Activated CD4-positive, alpha-beta T cell treated with anti-CD3 and anti-CD28 coated beads, Interleukin-2, amount 10 ng/mL, durations not matched to agents 24 days and 14 days (primary cell): ENCODE data around the gene TCL1B. TPM values are rescaled to one million over a fixed set of nuclear protein-coding genes. Genes with fewer than 3 reads are reported as not detected.

Experiments
- DNase-seq: peaks from one replicate; pipeline ENCODE4 v3.0.0; 2022
- H3K27ac Mint-ChIP-seq: one replicate; pipeline ENCODE4 v1.8.0; 2022; ENCODE audit warnings: mild to moderate bottlenecking, mixed read lengths
- H3K27me3 Mint-ChIP-seq: one replicate; pipeline ENCODE4 v1.8.0; 2022; ENCODE audit warnings: mixed read lengths
- H3K36me3 Mint-ChIP-seq: one replicate; pipeline ENCODE4 v1.8.0; 2022; ENCODE audit warnings: low read depth, mild to moderate bottlenecking, mixed read lengths
- H3K4me1 Mint-ChIP-seq: one replicate; pipeline ENCODE4 v1.8.0; 2021; ENCODE audit warnings: mixed read lengths
- H3K4me3 Mint-ChIP-seq: one replicate; pipeline ENCODE4 v1.8.0; 2022; ENCODE audit warnings: mild to moderate bottlenecking, moderate library complexity, mixed read lengths
- H3K9me3 Mint-ChIP-seq: one replicate; pipeline ENCODE4 v1.8.0; 2021; ENCODE audit warnings: mixed read lengths
- intact Hi-C: fragments of 100-400 bp; cut with micrococcal nuclease; formaldehyde crosslinking; loops from one replicate; pipeline ENCODE4 v1.15.1; 2023
- total RNA-seq: library from RNA; stranded (reverse); gene quantifications from 2 replicates; pipeline ENCODE4 v1.2.3, GENCODE V29; 2022

Gene TCL1B
- total RNA-seq, 1 donor from 2014 or later: not detected

DNA sequence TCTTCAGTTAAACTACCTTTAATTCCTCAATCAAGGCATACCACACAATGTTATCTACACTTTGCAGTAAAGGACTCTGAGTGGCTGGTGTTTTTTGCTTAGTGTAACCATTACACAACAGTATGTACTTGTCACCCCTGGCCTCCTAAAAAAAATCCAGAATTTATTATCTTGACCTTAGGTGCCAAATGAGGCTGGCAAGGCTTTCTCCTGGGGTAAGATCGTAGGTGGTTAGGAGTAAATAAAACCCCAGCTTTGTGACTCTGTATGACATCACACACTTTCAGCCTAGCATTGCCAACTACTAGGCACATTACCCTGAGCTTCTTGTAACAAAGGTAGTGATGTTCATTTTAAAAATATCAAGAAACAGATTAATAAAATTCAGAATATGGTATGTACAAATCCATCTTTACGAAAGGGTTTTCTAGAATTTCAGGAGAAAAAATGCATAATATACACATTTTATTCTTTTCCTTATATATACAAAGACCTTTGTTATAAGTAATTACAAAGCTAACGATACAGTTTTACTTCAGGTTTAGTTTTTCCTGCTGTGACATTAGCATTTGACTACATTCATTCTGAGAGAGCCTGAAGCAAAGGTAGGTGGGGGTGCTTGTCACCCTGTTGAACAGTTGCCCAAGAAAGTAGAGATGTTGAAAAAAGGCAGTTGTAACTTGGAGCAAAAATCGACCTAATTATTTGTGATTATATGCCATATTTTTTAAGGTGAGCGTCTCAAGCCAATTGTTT, 14.2 kb downstream of the TCL1B start:
- H3K9me3 Mint-ChIP-seq: no peaks in the 10 kb centered on the region
- peaks cover 41% of the 10 kb centered on the region for H3K27me3 Mint-ChIP-seq
- H3K36me3 Mint-ChIP-seq: no peaks in the 10 kb centered on the region
- peaks cover 5% of the 10 kb centered on the region for H3K4me1 Mint-ChIP-seq
- H3K4me3 Mint-ChIP-seq: no peak overlapping the region
- no peak overlapping the region for H3K27ac Mint-ChIP-seq
- intact Hi-C loops: no loop called here
- DNase-seq: no peak

DNA sequence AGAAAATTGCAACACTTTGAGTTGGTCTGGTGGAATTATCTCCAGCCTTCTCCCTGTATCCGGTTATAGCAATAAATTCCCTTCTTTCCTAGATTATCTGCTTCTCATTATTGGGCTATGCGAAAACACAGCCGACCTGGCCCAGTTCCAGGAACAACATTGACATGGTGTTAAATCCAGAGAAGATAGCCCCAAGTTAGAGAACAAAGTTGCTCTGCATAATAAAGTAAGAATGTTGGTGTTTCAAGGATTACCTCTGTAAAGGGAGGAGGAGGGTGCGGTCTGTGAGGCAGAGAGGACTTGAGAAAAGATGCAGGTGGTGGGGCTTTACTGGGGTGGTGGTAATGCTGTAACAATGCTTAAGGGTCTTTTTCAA, 15.6 kb downstream of the TCL1B start:
- Mint-ChIP-seq H3K9me3 (no peaks in the 10 kb centered on the region), H3K36me3 (no peaks in the 10 kb centered on the region), H3K27me3 (peaks cover 39% of the 10 kb centered on the region), H3K4me1 (peaks cover 5% of the 10 kb centered on the region), H3K27ac (no peak overlapping the region), H3K4me3 (no peak overlapping the region)
- intact Hi-C loops: no loop called here
- DNase-seq: no peak

DNA sequence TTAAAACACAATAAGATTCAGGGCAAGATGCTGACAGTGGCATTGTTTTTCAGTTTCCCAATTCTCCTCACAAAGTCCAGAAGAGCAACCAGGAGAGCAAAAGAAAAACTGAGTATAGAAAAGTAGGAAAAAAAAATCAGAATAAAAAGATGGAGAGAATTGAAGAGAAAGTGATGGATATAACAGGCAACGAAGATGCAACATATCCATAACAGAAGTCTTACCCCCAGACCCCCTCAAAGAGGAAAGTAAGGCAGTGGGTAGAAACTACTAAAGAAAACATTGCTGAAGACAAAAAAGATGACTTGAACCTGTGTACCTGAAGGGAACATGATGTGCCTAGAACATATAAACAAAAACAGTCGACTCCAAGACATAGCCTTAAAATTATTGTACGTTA, 17.1 kb downstream of the TCL1B start:
- DNase-seq: no peak
- Mint-ChIP-seq H3K4me3 (no peak overlapping the region), H3K27me3 (peaks cover 32% of the 10 kb centered on the region), H3K27ac (no peak overlapping the region), H3K4me1 (peaks cover 5% of the 10 kb centered on the region), H3K9me3 (no peaks in the 10 kb centered on the region), H3K36me3 (no peaks in the 10 kb centered on the region)
- intact Hi-C loops: no loop called here

DNA sequence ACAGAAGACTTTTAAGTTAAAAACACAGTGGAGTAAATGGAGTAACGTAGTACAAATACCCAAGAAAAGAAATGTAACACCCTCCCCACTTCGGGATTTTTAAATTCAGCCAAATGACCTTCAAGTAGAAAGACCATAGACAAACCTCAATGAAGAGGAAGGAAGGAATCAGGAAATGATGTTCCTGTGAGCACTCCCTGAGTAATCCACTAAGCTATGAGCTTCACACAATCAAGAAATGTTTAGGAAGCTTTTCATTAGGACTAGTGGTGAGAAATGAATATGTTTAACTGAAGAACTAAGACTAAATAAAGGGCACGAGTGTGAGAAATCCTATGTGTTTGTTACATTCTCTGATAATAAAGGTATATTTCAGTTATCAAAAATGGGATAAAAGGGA, 17.6 kb downstream of the TCL1B start:
- H3K4me1 Mint-ChIP-seq: peaks cover 5% of the 10 kb centered on the region
- H3K36me3 Mint-ChIP-seq: no peaks in the 10 kb centered on the region
- intact Hi-C loops: no loop called here
- DNase-seq: no peak
- H3K4me3 Mint-ChIP-seq: no peak overlapping the region
- no peak overlapping the region for H3K27ac Mint-ChIP-seq
- no peaks in the 10 kb centered on the region for H3K9me3 Mint-ChIP-seq
- H3K27me3 Mint-ChIP-seq: peaks cover 30% of the 10 kb centered on the region

DNA sequence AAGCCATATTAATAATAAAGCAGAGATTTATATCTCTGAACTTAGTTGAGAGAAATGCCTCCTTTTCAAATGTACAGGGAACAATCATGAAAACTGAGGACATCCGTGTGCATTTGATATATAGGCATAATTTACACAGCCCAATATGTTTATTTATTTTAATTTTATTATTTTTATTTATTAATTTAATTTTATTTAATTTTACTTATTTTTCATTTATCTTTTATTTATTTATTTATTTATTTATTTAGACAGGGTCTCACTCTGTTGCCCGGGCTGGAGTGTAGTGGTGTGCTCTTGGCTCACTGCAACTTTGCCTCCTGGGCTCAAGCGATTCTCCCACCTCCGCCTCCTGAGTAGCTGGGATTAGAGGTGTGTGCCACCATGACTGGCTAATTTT, 19.3 kb downstream of the TCL1B start:
- H3K9me3 Mint-ChIP-seq: no peaks in the 10 kb centered on the region
- no peaks in the 10 kb centered on the region for H3K36me3 Mint-ChIP-seq
- no peak overlapping the region for H3K4me3 Mint-ChIP-seq
- no peaks in the 10 kb centered on the region for H3K4me1 Mint-ChIP-seq
- H3K27ac Mint-ChIP-seq: no peak overlapping the region
- DNase-seq: no peak
- intact Hi-C loops: no loop called here
- H3K27me3 Mint-ChIP-seq: peaks cover 17% of the 10 kb centered on the region

DNA sequence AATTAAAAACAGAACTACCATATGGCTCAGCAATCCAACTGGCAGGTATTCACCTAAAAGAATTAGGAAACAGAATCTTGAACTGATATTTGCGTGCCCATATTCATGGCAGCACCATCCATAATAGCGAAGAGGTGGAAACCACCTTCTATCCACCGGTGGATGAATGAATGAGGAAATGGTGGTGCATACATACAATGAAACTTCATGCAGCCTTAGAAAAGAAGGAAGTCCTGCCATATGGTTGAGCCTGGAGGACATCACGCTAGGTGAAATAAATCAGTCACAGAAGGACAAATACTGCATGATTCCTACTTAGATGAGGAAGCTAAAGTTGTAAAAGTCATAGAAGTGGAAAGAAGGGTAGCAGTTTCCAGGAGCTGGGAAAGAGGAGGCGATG, 21.1 kb downstream of the TCL1B start:
- H3K4me3 Mint-ChIP-seq: no peak overlapping the region
- intact Hi-C loops: no loop called here
- H3K36me3 Mint-ChIP-seq: no peaks in the 10 kb centered on the region
- no peak for DNase-seq
- no peak overlapping the region for H3K27ac Mint-ChIP-seq
- no peaks in the 10 kb centered on the region for H3K4me1 Mint-ChIP-seq
- no peaks in the 10 kb centered on the region for H3K9me3 Mint-ChIP-seq
- H3K27me3 Mint-ChIP-seq: peaks cover 9% of the 10 kb centered on the region

DNA sequence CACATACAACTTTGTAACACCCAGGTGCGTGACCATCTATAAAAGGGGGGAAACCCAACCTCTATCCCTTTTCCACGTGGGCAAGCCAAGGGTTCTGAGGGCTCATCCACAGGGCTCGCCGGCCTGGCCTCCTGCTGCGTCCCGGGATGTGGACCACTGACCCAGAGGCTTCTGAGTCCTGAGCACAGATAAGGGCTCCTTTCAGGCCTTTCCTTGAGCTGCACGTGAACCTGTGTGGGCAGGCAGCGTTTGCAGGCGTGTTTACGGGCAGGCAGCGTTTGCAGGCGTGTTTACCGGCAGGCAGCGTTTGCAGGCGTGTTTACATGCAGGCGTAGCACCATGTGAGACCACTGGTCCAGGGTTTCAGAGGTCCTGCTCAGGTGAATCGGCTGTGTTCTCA, 23.9 kb downstream of the TCL1B start:
- Mint-ChIP-seq H3K36me3 (no peaks in the 10 kb centered on the region), H3K9me3 (no peaks in the 10 kb centered on the region), H3K4me1 (no peaks in the 10 kb centered on the region), H3K27ac (no peak overlapping the region), H3K4me3 (no peak overlapping the region), H3K27me3 (peaks cover 10% of the 10 kb centered on the region)
- intact Hi-C loops: no loop called here
- no peak for DNase-seq

DNA sequence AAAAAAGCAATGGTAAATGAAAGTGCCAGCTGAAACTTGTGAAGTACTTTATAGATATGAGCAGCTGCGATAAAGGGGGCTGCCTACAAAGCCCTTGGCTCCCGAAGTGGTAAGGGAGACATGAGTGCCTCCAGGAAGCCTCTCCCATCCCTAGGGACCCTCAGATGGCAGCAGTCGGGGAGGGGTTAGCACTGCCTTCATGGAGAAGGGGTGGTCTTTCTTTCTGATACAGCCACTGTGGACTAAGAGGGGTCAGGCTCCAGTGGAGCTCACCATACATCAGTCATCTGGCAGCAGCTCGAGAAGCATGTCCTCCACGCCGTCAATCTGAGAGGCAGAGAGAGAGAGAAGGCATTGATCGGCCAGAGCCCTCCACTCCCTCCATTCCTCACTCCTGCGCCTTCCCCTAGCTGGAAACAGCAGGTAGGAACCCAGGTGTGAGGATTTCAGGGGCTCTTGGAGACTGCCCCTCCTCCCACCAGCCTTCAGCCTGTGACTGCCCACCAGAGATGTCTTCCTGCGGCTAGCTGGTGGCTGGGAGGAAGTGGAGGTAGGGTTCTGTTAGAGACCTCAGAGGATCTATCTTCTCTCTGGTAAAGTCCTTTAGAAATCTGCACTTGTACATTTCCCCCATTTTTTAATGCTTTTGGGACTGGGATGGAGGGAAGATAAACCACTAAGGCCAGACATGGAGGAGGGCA, 25.4 kb downstream of the TCL1B start:
- DNase-seq: no peak
- intact Hi-C loops: no loop called here
- Mint-ChIP-seq H3K4me1 (no peaks in the 10 kb centered on the region), H3K27me3 (peaks cover 13% of the 10 kb centered on the region), H3K4me3 (no peak overlapping the region), H3K36me3 (no peaks in the 10 kb centered on the region), H3K27ac (no peak overlapping the region), H3K9me3 (no peaks in the 10 kb centered on the region)

DNA sequence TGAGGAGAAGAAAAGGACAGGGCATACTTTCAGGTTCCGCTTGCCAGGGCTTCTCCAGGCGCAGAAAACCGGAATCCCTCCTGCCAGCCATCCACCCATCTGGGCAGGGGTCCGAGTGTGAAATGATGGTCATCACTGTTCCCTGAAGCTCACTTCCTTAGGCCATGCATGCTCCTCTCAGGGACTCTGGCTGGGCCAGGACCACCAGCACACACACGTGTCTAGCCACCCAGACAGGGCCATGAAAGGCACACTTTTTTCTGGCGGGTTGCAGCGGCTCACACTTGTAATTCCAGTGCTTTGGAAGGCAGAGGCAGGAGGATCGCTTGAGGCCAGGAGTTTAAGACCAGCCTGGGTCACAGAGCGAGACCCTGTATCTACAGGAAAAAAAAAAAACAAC, 26.2 kb downstream of the TCL1B start:
- H3K9me3 Mint-ChIP-seq: no peaks in the 10 kb centered on the region
- H3K27me3 Mint-ChIP-seq: peaks cover 16% of the 10 kb centered on the region
- H3K4me1 Mint-ChIP-seq: no peaks in the 10 kb centered on the region
- H3K4me3 Mint-ChIP-seq: no peak overlapping the region
- H3K27ac Mint-ChIP-seq: no peak overlapping the region
- DNase-seq: no peak
- no peaks in the 10 kb centered on the region for H3K36me3 Mint-ChIP-seq
- intact Hi-C loops: no loop called here

DNA sequence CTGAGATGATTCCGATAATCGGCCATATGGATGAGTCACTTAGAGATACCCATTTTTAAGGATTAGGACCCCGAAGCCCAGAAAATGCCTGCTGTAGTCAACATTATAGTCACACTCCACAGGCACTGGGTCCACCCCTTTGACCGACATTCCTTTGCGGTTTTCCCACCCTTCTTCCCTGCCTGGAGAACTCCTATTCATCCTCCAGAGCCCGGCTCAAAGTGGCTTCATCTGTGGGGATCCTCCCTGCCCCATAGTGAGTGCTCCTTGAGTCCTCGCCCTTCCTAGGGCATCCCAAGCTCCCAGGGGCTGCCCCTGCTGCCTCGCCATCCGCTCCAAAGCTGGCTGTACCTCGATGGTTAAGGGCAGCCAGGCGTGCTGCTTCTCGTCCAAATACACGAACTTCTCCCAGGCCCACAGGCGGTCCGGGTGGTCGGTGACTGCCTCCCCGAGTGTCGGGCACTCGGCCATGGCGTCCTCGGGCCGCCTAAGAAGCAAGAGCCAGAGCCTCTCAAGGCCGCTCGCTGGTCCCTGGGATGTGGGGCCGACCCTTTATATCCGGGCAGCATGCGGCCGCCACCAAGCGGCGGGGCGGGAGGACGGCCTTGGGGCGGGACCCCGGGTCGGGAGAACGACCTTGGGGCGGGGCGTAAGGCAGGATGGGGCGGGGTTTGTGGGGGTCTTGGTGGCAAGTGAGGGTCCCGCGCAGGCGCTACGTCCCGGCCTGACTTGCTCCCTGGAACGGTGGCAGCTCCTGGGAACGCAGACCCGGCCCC, 27.6 kb downstream of the TCL1B start, which contains the start of gene TCL1A:
Gene TCL1A (minus strand): TSS at position 530 of the 776 bp plus-strand sequence. CDS start 59 bp downstream, at position 471.
- DNase-seq: no peak
- no peak within 1 kb of the TSS for H3K4me3 Mint-ChIP-seq
- peaks cover 20% of the 10 kb centered on the region for H3K27me3 Mint-ChIP-seq
- H3K36me3 Mint-ChIP-seq: no peaks in the 10 kb centered on the region
- intact Hi-C loops: no loop called here
- no peaks in the 10 kb centered on the region for H3K9me3 Mint-ChIP-seq
- no peak within 1 kb of the TSS for H3K27ac Mint-ChIP-seq
- H3K4me1 Mint-ChIP-seq: no peaks in the 10 kb centered on the region

DNA sequence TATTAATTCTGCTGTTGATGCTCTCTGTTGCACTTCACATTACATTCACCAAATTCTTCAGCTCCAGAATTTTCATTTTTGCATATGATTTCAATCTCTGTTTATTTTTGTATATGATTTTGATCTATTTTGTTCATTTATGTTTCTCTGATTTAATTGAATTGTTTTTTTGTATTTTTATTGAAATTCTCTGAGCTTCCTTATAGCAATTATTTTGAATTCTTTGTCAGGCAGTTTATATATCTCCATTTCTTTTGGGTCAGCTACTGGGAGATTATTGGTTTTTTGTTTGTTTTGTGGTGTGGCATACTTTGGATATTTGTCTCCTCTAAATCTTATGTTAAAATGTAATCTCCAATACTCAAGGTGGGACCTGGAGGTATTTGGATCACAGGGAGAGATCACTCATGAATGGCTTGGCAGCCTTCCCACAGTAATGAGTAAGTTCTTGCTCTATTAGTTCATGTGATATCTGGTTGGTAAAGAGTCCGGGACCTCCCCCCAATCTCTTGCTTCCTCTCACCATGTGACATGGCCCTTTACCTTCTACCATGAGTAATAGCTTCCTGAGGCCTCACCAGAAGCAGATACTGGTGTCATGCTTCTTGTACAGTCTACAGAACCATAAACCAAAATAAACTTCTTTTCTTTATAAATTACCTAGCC, 36.4 kb downstream of the TCL1B start:
- H3K27ac Mint-ChIP-seq: no peak overlapping the region
- H3K36me3 Mint-ChIP-seq: no peaks in the 10 kb centered on the region
- H3K4me3 Mint-ChIP-seq: no peak overlapping the region
- no peaks in the 10 kb centered on the region for H3K9me3 Mint-ChIP-seq
- H3K27me3 Mint-ChIP-seq: peaks cover 18% of the 10 kb centered on the region
- intact Hi-C loops: no loop called here
- no peaks in the 10 kb centered on the region for H3K4me1 Mint-ChIP-seq
- DNase-seq: no peak

DNA sequence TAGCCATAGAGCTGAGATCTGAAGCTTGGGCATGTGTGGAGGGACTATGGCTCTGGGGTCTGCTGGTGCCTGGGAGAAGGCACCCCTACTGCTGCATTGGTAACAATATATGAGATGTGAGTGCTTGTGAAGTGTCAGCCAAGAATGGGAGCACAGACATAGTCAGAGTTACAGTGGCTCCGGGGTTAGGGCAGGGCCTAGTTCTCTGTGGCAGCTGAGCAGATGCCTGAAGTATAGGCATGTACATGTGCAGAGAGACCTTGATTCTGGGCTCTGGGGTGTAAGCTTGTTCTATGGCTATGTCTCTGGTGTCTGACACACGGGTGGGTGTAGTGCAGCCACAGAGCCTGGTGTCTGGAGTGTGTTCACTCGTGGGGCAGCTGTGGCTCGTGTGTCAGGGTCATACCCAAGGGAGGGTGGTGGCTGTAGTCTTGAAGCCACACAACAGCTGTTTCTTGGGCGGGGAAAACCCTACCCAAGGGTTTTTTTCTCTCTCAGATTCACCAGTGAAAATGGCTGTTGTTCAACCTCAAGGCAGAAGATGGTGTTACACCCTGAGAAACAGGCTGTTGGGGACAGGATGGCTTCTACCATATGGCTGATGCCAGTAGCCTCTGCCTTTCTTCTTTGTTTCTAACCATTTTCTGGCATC, 39.6 kb downstream of the TCL1B start:
- Mint-ChIP-seq H3K27ac (no peak overlapping the region), H3K4me1 (no peaks in the 10 kb centered on the region), H3K27me3 (peaks cover 10% of the 10 kb centered on the region), H3K36me3 (no peaks in the 10 kb centered on the region), H3K4me3 (no peak overlapping the region), H3K9me3 (no peaks in the 10 kb centered on the region)
- intact Hi-C loops: no loop called here
- no peak for DNase-seq

DNA sequence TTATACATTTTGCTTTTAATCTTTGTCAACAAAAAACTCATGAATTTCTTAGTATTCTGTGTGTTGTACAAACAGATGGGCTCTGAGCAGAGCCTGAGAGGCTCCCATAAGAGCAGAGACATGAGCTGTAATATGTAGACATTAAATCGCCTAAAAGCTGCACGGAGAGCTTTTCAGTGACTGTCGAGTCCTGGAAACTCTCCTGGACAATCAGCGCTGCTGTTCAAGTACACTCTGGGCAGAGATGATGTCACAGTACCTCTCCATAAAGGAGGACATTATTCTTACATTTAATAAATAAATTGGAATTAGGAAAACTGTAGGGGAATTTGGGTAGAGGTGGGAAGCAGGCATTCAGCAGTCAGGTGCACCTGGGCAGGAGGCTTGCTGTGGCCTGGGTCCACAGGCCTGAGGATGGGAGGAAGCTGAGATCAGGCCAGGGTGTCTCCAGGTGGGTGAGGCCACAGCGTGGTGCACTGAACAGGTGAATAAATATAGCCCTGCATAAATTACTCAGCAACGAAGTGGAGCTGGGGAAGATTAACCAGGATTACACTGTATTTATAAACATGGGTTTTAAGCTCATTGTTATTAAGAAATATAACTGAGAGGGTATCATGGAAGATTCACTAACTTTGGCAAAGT, 41.0 kb downstream of the TCL1B start:
- Mint-ChIP-seq H3K27me3 (peaks cover 11% of the 10 kb centered on the region), H3K4me3 (no peak overlapping the region), H3K4me1 (no peaks in the 10 kb centered on the region), H3K9me3 (no peaks in the 10 kb centered on the region), H3K36me3 (no peaks in the 10 kb centered on the region), H3K27ac (no peak overlapping the region)
- intact Hi-C loops: no loop called here
- DNase-seq: no peak
